GM06990 (cell line): ENCODE measurements around the gene SLC25A43.
"Not testable (repeated sequence)": the region's sequence is repeated elsewhere in the genome, so short reads cannot be mapped to it uniquely, and the experiment has no call there.

Experiments used
- DNase-seq: peaks from one replicate; pipeline ENCODE4 v3.0.0-alpha.2; 2011; ENCODE audit not compliant: insufficient read length; ENCODE audit errors: extremely low read depth
- H3K27me3 ChIP-seq: replicated peaks from 2 replicates; pipeline ENCODE4 v1.6.0; 2011; ENCODE audit warnings: low read length; ENCODE audit not compliant: control insufficient read depth, insufficient read depth
- H3K36me3 ChIP-seq: 2 replicates; pipeline ENCODE4 v1.5.1; 2011; ENCODE audit warnings: low read length; ENCODE audit not compliant: control insufficient read depth, insufficient read depth
- H3K4me3 ChIP-seq: replicated peaks from 2 replicates; pipeline ENCODE4 v1.5.1; 2011; ENCODE audit warnings: low read depth, mild to moderate bottlenecking, control low read depth, low read length
- TF ChIP-seq, protein P1 (sequence below): IDR thresholded peaks from 2 replicates; pipeline ENCODE4 v1.5.1; 2011; ENCODE audit warnings: low read length, control low read depth, mild to moderate bottlenecking, inconsistent platforms; ENCODE audit not compliant: insufficient read depth, poor library complexity, severe bottlenecking

The SLC25A43 gene

DNA sequence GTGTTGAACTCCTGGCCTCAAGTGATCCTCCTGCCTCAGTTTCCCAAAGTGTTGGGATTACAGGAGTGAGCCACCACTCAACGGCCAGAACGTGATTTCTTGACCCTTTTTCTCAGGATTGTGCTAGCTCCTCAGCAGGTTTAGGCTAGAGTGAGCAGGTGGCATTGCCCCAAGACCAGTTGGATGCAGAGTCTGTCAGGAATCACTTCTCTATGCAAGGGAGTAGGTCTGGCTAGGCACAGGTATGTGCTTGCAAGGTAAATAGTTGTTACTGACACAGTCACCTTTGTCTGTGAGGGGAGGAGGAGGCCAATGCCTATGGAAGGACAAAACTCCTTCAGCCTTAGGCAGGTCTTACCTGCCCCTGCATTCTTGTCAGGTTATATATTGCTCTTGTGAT is 93.3 kb downstream of the SLC25A43 start:
- no peaks in the 10 kb centered on the region for H3K27me3 ChIP-seq
- TF ChIP-seq, protein P1, sequence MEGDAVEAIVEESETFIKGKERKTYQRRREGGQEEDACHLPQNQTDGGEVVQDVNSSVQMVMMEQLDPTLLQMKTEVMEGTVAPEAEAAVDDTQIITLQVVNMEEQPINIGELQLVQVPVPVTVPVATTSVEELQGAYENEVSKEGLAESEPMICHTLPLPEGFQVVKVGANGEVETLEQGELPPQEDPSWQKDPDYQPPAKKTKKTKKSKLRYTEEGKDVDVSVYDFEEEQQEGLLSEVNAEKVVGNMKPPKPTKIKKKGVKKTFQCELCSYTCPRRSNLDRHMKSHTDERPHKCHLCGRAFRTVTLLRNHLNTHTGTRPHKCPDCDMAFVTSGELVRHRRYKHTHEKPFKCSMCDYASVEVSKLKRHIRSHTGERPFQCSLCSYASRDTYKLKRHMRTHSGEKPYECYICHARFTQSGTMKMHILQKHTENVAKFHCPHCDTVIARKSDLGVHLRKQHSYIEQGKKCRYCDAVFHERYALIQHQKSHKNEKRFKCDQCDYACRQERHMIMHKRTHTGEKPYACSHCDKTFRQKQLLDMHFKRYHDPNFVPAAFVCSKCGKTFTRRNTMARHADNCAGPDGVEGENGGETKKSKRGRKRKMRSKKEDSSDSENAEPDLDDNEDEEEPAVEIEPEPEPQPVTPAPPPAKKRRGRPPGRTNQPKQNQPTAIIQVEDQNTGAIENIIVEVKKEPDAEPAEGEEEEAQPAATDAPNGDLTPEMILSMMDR, result no peak
- no peaks in the 10 kb centered on the region for H3K36me3 ChIP-seq
- no peak for DNase-seq
- no peak overlapping the region for H3K4me3 ChIP-seq

DNA sequence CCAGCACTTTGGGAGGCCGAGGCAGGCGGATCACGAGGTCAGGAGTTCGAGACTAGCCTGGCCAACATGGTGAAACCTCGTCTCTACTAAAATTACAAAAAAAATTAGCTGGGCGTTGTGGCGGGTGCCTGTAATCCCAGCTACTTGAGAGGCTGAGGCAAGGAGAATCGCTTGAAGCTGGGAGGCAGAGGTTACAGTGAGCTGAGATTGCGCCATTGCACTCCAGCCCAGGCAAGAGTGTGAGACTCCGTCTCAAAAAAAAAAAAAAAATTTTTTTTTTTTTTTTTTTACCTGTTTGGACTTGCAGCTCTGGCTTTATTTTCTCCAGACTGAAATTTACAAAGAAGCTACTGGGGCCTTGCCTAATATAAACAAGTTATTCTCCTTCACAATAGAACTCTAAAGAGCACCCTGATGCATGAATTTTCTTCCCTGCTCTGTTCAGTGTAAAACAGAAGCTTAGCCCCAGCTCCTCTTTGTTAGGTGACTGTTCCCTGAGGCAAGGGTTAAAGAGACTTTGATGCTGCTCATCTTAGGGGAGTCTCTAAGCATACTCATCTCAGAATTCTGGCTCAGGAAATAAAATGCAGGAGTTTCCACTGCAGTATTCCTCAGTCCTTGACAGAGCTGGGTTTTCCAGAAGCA is 94.8 kb downstream of the SLC25A43 start:
- H3K27me3 ChIP-seq, DNase-seq, H3K36me3 ChIP-seq, H3K4me3 ChIP-seq: not testable (repeated sequence)

GRCh38 chrX:119495734-119496726 is 96.9 kb downstream of the SLC25A43 start:
- Histone ChIP-seq H3K4me3 (no peak overlapping the region), H3K36me3 (no peaks in the 10 kb centered on the region), H3K27me3 (no peaks in the 10 kb centered on the region)
- TF ChIP-seq, protein P1, result no peak
- DNase-seq, result no peak

- no peaks in the 10 kb centered on the region for H3K27me3 ChIP-seq
- TF ChIP-seq, protein P1, result no peak
- H3K4me3 ChIP-seq, result no peak overlapping the region
- no peaks in the 10 kb centered on the region for H3K36me3 ChIP-seq
- DNase-seq, result no peak
These were observed 98.0 kb downstream of the SLC25A43 start for GRCh38 chrX:119497185-119497584.

- Histone ChIP-seq H3K36me3 (no peaks in the 10 kb centered on the region), H3K27me3 (no peaks in the 10 kb centered on the region), H3K4me3 (no peak overlapping the region)
- TF ChIP-seq, protein P1, result no peak
- no peak for DNase-seq
These were observed 101.1 kb downstream of the SLC25A43 start for GRCh38 chrX:119500061-119500800.
